Non-pigmented ciliary epithelial cell (primary cell): ENCODE results near the gene HOXA11.

Experiments used
- DNase-seq: peaks from one replicate; pipeline ENCODE4 v3.0.0-alpha.2; 2010; ENCODE audit warnings: low read depth

The HOXA11 gene

GRCh38 chr7:27192546-27193334 is 7.7 kb upstream of the HOXA11 start:
- no peak for DNase-seq

- no peak for DNase-seq
Measured at GRCh38 chr7:27191833-27192545, 7.0 kb upstream of the HOXA11 start.

- no peak for DNase-seq
Measured at GRCh38 chr7:27191161-27191731, 6.2 kb upstream of the HOXA11 start.

GRCh38 chr7:27189997-27190748 is 5.1 kb upstream of the HOXA11 start:
- no peak for DNase-seq

- no peak for DNase-seq
Measured at GRCh38 chr7:27189295-27189996, 4.4 kb upstream of the HOXA11 start.

GRCh38 chr7:27188386-27189294 is 3.6 kb upstream of the HOXA11 start:
- no peak for DNase-seq

- no peak for DNase-seq
Measured at GRCh38 chr7:27187475-27188385, 2.7 kb upstream of the HOXA11 start.

- no peak for DNase-seq
Measured at GRCh38 chr7:27186668-27187474, 1.8 kb upstream of the HOXA11 start.

GRCh38 chr7:27185854-27186667 is 1.0 kb upstream of the HOXA11 start:
- DNase-seq: no peak

- DNase-seq: no peak
Measured at GRCh38 chr7:27184337-27185012, 557 bp downstream of the HOXA11 start.

GRCh38 chr7:27183682-27184336 is 1.2 kb downstream of the HOXA11 start:
- no peak for DNase-seq

GRCh38 chr7:27182861-27183681 is 2.0 kb downstream of the HOXA11 start:
- DNase-seq: no peak

- no peak for DNase-seq
Measured at GRCh38 chr7:27182285-27182841, 2.7 kb downstream of the HOXA11 start.

- no peak for DNase-seq
Measured at GRCh38 chr7:27181795-27182275, 3.2 kb downstream of the HOXA11 start.
